Jurkat, Clone E6-1 (cell line): ENCODE results near the gene CYP51A1. TPM values are rescaled to one million over a fixed set of nuclear protein-coding genes. Genes with fewer than 3 reads are reported as not detected.
A peak's percentile ranks its signal among the peaks of the same experiment; 100 is the strongest.
"Not testable (repeated sequence)": the region's sequence is repeated elsewhere in the genome, so short reads cannot be mapped to it uniquely, and the experiment has no call there.

Experiments used
- DNase-seq: peaks from one replicate; pipeline ENCODE4 v3.0.0-alpha.2; 2011; ENCODE audit warnings: low read depth, low spot score
- H3K4me3 ChIP-seq: 2 replicates; pipeline ENCODE4 v1.5.1; 2011; ENCODE audit warnings: mild to moderate bottlenecking, low read length, control low read depth, moderate library complexity
- polyA plus RNA-seq: library from polyadenylated mRNA; unstranded; fragments of >200 nt; gene quantifications from one replicate; pipeline ENCODE4 v1.2.1, GENCODE V29; 2012; ENCODE audit warnings: missing spikeins; ENCODE audit not compliant: insufficient read length, insufficient read depth

CYP51A1 gene
- polyA plus RNA-seq, result 7.1 TPM

DNA sequence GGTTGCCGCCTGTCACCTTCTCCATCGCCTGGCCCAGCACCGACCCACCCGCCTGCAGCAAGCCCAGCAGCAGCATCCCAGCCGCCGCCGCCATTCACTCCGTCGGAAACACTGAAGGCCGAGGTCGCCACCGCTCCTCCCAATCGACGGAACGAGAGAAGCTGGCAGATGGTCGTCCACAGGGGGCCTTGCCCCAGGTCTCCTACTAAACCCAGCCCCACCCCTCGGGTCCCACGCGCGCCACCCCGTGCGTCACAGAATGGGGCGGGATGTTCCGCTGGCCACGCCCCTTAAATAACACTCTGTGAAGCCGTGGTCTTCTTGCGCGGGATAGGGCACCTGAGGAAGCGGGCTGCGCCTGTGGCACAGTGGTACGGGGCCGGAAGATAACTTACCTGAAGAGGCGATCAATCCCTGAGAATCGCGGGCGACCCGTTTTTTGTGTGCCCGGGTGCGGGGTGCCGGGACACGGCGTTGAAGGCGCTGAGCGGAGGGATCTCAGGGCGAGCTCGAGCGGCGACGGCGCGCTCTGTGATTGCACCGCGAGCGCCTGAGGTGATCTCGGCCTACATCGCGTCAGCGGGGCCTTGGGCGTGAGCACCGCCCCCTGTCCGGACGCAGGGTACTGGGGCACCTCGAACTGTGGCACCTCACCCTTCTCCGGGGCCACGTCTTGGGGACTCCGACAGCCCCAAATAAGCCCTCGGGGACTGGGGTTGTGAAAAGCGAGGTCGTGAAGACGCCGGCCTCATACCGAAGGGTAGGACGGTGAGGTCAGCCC, at the start of gene CYP51A1:
Gene CYP51A1, minus strand, starts transcription at position 207 of the 781 bp plus-strand sequence. Its CDS starts 113 bp downstream, at position 94.
- DNase-seq, result peak; percentile 37
- peak within 1 kb of the TSS; percentile 54 for H3K4me3 ChIP-seq

DNA sequence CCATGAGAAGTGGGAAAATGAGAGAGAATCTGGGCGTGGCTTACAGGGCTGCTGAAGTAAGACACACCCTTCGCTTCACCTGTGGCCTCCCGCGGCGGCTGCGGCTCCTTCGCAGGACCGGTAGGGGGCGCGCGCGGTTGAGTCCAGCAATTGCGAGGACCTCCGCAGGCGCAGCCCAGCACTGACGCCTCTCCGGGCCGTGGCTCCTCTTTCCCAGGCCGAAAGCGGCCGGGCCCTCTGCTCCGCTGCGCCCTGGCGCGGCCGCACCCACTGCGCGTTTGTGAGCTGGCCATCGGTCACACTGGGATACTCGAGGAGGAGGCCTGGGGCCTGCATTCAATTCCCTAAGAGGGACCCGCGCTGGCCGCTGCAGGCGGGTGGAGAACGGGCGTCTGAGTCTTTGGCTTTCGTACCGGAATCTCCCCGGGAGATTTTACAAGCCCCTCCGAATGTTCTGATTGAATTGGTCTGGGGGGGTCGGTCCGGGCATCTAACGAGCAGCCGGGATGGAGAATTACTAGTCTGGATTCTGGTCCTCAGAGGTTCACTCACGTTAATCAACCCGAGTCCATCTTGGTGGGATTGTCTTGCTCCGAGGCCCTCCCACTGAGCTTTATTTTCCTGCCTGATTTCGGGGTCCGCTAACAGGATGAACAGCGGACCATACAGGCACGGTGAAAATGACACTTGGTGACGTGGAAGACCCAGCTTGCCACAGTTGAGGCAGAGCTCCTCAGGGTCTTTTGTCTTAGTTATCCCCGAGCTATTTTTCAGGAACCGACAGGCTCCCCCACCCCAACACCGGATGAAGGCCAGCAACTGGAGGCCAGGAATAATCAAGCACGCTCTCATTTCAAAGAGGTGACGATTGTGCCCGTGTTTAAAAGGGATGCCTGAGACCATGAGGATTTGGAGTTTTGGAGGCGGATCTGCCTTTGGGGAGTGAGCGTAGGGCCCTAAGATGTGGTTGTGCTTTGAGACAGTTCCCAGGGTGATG, 44.9 kb upstream of the CYP51A1 start, which contains the start of gene LRRD1:
Gene LRRD1, minus strand, starts transcription at position 215 of the 997 bp plus-strand sequence. CDS start 13,940 bp downstream, outside the sequence.
- peak within 1 kb of the TSS; percentile 13; the same call in 1 of the 2 replicates for H3K4me3 ChIP-seq
- peak; percentile 62 for DNase-seq

DNA sequence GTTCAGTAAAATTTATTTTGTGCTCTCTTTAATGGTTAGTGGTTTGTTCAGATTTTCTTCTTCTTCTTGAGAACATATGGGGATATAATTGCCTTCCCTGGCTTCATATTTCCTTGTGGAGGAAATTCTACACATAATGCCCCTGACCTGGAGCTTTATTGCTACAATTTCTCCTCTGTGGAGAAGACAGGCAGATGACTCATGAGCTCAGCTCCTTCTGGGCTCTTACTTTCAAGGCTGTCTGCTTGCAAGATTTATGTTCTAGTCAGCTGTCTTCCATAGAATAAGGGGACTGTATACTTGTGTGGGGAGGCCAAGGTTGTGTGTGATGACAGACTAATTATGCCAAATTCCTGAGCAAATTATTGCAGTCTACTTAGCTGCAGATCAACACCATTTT, 43.1 kb upstream of the CYP51A1 start:
- DNase-seq, result no peak
- no peak overlapping the region for H3K4me3 ChIP-seq

- not testable (repeated sequence) for DNase-seq, H3K4me3 ChIP-seq
Measured at GRCh38 chr7:92169529-92169928, 35.3 kb upstream of the CYP51A1 start.

GRCh38 chr7:92161271-92161670, 27.0 kb upstream of the CYP51A1 start:
- H3K4me3 ChIP-seq, result no peak overlapping the region

GRCh38 chr7:92158660-92159575, 24.6 kb upstream of the CYP51A1 start:
- H3K4me3 ChIP-seq, result no peak overlapping the region
- no peak for DNase-seq

More at GRCh38 chr7:92161271-92161670, 27.0 kb upstream of the CYP51A1 start:
- DNase-seq, result no peak

DNA sequence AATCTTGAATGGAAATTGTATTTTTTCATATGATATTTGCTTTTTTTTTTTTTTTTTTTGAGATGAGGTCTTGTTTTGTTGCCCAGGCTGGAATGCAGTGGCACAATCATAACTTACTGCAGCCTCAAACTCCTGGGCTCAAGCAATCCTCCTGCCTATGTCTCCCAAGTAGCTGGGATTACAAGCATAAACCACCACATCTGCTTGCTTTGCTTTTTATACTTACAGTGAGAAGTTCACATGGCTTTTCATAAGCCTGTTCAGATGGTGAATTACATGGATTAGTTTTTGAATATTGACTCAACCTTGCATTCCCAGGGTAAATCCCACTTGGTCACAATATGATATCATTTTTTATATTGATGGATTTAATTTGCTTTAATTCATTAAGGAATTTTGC, 22.7 kb upstream of the CYP51A1 start:
- DNase-seq, result no peak
- H3K4me3 ChIP-seq, result no peak overlapping the region

- no peak for DNase-seq
- H3K4me3 ChIP-seq, result no peak overlapping the region
Measured at GRCh38 chr7:92155108-92155739, 20.9 kb upstream of the CYP51A1 start.

DNA sequence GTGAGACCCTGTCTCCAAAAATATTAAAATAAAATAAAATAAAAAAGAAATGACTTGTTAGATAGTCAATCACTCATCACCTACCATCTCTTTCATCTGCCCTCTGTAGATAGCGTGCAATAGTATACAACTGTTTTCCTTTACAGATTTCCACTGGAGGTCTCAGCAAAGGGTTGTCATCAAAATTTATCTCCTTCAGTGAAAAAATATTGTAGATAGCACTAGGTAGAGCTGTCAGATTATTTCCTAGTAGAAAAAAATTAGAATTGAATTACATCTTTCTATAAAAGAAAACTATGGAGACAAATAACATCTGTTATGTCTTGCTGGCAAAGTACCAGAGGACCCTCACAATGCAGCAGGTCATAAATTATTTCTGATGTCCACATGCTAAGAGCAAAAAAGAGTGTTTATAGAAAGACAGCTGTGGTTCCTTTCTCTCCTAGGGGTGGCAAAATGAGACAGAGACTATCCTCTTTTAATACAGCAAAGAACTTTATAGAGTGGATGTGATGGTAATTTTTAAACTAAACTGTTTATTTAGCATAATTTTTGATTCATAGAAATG, 16.3 kb upstream of the CYP51A1 start:
- no peak for DNase-seq

DNA sequence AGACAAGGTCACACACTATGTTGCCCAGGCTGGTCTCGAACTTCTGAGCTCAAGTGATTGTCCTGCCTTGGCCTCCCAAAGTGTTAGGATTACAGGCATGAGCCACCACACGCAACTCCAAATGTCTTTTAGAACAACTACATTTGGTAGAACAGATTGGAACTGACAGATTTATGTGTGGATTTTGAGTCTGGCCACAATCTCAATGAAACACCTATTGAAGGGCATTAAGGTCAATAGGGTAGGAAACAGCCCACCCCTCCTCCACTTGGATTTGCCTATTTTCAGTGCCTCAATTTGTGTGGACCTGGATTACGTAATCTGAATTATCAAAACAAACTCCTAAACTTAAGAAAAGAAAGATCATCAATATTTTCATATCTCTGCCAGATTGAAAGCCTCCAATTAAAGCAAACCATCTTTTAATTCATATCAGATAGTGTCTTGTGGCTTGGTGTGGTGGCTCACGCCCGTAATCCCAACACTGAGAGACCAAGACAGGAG, 15.5 kb upstream of the CYP51A1 start:
- DNase-seq, result no peak

More for the DNA sequence above, 16.3 kb upstream of the CYP51A1 start:
- no peak overlapping the region for H3K4me3 ChIP-seq

DNA sequence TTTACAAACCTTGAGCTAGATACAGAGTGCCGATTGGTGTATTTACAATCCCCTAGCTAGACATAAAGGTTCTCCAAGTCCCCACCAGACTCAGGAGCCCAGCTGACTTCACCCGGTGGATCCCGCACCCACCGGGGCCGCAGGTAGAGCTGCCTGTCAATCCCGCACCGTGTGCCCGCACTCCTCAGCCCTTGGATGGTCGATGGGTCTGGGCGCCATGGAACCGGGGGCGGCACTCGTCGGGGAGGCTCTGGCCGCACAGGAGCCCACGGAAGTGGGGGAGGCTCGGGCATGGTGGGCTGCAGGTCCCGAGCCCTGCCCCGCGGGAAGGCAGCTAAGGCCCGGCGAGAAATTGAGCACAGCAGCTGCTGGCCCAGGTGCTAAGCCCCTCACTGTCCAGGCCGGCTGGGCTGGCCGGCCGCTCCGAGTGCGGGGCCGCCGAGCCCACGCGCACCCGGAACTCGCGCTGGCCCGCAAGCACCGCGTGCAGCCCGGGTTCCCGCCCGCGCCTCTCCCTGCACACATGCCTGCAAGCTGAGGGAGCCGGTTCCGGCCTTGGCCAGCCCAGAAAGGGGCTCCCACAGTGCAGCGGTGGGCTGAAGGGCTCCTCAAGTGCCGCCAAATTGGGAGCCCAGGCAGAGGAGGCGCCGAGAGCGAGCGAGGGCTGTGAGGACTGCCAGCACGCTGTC, 9.1 kb upstream of the CYP51A1 start:
- not testable (repeated sequence) for H3K4me3 ChIP-seq, DNase-seq

More for the DNA sequence above, 15.5 kb upstream of the CYP51A1 start:
- H3K4me3 ChIP-seq, result no peak overlapping the region

DNA sequence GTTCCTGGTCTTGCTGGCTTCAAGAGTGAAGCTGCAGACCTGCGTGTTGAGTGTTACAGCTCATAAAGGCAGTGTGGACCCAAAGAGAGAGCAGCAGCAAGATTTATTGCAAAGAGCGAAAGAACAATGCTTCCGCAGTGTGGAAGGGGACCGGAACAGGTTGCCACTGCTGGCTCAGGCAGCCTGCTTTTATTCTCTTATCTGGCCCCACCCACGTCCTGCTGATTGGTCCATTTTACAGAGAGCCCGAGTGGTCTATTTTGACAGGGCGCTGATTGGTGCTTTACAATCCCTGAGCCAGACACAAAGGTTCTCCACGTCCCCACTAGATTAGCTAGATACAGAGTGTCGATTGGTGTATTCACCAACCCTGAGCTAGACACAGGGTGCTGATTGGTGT, 8.5 kb upstream of the CYP51A1 start:
- H3K4me3 ChIP-seq, DNase-seq: not testable (repeated sequence)

DNA sequence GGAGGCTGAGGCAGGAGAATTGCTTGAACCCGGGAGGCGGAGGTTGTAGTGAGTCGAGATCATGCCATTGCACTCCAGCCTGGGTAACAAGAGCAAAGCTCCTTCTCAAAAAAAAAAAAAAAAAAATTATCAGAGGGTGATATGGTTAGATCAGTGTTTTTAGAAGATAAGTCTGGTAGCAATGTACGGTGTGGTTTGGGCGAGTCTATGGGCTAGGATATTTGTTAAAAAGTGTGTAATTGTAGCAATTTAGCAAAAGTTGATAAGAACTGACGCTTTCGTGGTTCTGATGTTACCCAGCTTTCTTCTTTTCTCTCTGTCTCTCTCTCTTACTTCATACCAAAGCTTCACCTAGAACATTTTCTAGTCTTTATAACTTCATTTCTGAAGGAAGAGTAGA, 6.9 kb upstream of the CYP51A1 start:
- no peak overlapping the region for H3K4me3 ChIP-seq

DNA sequence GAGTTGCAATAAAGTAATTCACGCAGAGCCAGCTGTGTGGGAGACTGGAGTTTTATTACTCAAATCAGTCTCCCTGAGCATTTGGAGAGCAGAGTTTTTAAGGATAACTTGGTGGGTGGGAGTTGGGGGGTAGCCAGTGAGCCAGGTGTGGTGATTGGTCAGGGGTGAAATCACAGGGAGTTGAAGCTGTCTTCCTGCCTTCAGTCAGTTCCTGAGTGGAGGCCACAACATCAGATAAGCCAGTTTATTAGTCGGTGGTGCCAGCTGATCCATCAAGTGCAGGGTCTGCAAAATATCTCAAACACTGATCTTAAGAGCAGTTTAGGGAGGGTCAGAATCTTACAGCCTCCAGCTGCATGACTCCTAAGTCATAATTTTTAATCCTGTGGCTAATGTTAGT, 3.3 kb upstream of the CYP51A1 start:
- no peak overlapping the region for H3K4me3 ChIP-seq
- no peak for DNase-seq

More for the DNA sequence above, 6.9 kb upstream of the CYP51A1 start:
- DNase-seq, result no peak

- peak overlapping the region; percentile 54 for H3K4me3 ChIP-seq
- DNase-seq, result no peak
Measured at GRCh38 chr7:92135052-92135889, 994 bp upstream of the CYP51A1 start.

GRCh38 chr7:92133737-92134270, 473 bp downstream of the CYP51A1 start:
- DNase-seq, result peak; percentile 29
- H3K4me3 ChIP-seq, result peak overlapping the region; percentile 54
